HTERT RPE-1 (cell line): ENCODE data around the gene RRP8.

Experiments used
- in situ Hi-C: fragments of 300-500 bp; cut with MboI; formaldehyde crosslinking; loops from 4 replicates; pipeline ENCODE4 v1.14.3; 2020; ENCODE audit warnings: low sequenced_read_pairs

RRP8 gene

GRCh38 chr11:6548641-6549040 is 54.8 kb downstream of the RRP8 start:
- in situ Hi-C loops = no loop called here

- in situ Hi-C loops = no loop called here
These were observed 55.3 kb downstream of the RRP8 start for GRCh38 chr11:6548121-6548520.

GRCh38 chr11:6547177-6547576 is 56.2 kb downstream of the RRP8 start:
- in situ Hi-C loops = no loop called here

GRCh38 chr11:6546735-6547134 is 56.7 kb downstream of the RRP8 start:
- in situ Hi-C loops = no loop called here

- in situ Hi-C loops = no loop called here
These were observed 57.4 kb downstream of the RRP8 start for GRCh38 chr11:6545917-6546605.
